HCT116 (cell line): ENCODE results near the gene SMIM35. TPM values are rescaled to one million over a fixed set of nuclear protein-coding genes. Genes with fewer than 3 reads are reported as not detected.

Experiments
- ATAC-seq: fragments of 200-7000 bp; cut with Tn5 transposase; 2 replicates; pipeline ENCODE4 v1.9.1; 2020; ENCODE audit warnings: mild to moderate bottlenecking, moderate library complexity
- BruUV-seq: library from RNA; stranded (reverse); fragments of 400-500 nt; replicated peaks from 2 replicates; lab custom pipeline; 2021; lab: Mats Ljungman, UMichigan
- CTCF ChIA-PET: fragments of 300-600 bp; sonication (Branson Sonifier 250); formaldehyde crosslinking; loops from one replicate; lab custom pipeline; 2021; ENCODE audit warnings: antibody characterized with exemption; lab: Charles Lee
- POLR2A ChIA-PET: fragments of 300-600, 350-600 bp; sonication (Branson Sonifier 250); formaldehyde crosslinking; loops from one replicate; lab custom pipeline; 2021; ENCODE audit warnings: antibody characterized with exemption; lab: Charles Lee
- RAD21 ChIA-PET, 2 experiments: fragments of 300-600 bp; sonication (Branson Sonifier 250); formaldehyde crosslinking; loops; one replicate each; lab custom pipeline; 2023; ENCODE audit warnings: low total read pairs in 2 of 2; ENCODE audit not compliant: uncharacterized antibody in 2 of 2, unreplicated experiment in 2 of 2, low non-redundant PET in 1 of 2; lab: Charles Lee
- DNase-seq: peaks from one replicate; pipeline ENCODE4 v3.0.0-alpha.2; 2010; ENCODE audit warnings: low read depth, low spot score
- H2AFZ ChIP-seq: fragments of 200-600 bp; shearing (Covaris generic), sonication (generic); 2 replicates; pipeline ENCODE4 v1.6.1; 2017; ENCODE audit warnings: low read depth, mixed run types, mixed read lengths, antibody characterized with exemption, low read length; ENCODE audit not compliant: poor library complexity, severe bottlenecking
- H3K27ac ChIP-seq: 2 replicates; pipeline ENCODE4 v1.5.1; 2012; ENCODE audit warnings: low read depth, low read length
- H3K27me3 ChIP-seq: fragments of 200-600 bp; sonication (generic); 2 replicates; pipeline ENCODE4 v1.6.1; 2016; ENCODE audit warnings: mixed run types, low read length, mixed read lengths; ENCODE audit not compliant: insufficient read depth
- H3K36me3 ChIP-seq, 2 experiments: fragments of 200-500 bp in 1 of 2; fragments of 200-600 bp in 1 of 2; sonication (Bioruptor generic) in 1 of 2; sonication (generic) in 1 of 2; 2 replicates each; pipeline versions ENCODE4 v1.5.1 to v1.6.1; 2014 to 2016; ENCODE audit warnings: low read length in 2 of 2, inconsistent platforms in 1 of 2, mixed read lengths in 1 of 2, mixed run types in 1 of 2; ENCODE audit not compliant: insufficient read depth in 2 of 2, control insufficient read depth in 1 of 2
- H3K4me1 ChIP-seq, 2 experiments: fragments of 200-600 bp in 1 of 2; sonication (generic) in 1 of 2; 2 replicates each; pipeline versions ENCODE4 v1.5.1 to v1.6.1; 2012 to 2017; ENCODE audit warnings: low read length in 2 of 2, inconsistent platforms in 1 of 2, mild to moderate bottlenecking in 1 of 2, mixed read lengths in 1 of 2, mixed run types in 1 of 2, moderate library complexity in 1 of 2; ENCODE audit not compliant: insufficient read depth in 2 of 2, control insufficient read depth in 1 of 2
- H3K4me2 ChIP-seq: fragments of 200-600 bp; sonication (generic); 2 replicates; pipeline ENCODE4 v1.6.1; 2017; ENCODE audit warnings: mixed run types, low read length, mixed read lengths
- H3K4me3 ChIP-seq, 2 experiments: fragments of 200-600 bp in 1 of 2; sonication (generic) in 1 of 2; replicated peaks in 1 of 2; 2 replicates each; pipeline ENCODE4 v1.5.1; 2011 to 2016; ENCODE audit warnings: low read length in 2 of 2, control low read depth in 1 of 2, low read depth in 1 of 2, mild to moderate bottlenecking in 1 of 2, mixed read lengths in 1 of 2, mixed run types in 1 of 2
- H3K79me2 ChIP-seq: fragments of 200-600 bp; sonication (generic); 2 replicates; pipeline ENCODE4 v1.6.1; 2017; ENCODE audit warnings: mild to moderate bottlenecking, mixed run types, low read length, moderate library complexity, mixed read lengths; ENCODE audit not compliant: insufficient read depth
- H3K9ac ChIP-seq: fragments of 200-600 bp; sonication (generic); 2 replicates; pipeline ENCODE4 v1.6.1; 2016; ENCODE audit warnings: low read length, mixed read lengths
- H3K9me2 ChIP-seq: fragments of 200-600 bp; sonication (generic), shearing (Covaris generic); 2 replicates; pipeline ENCODE4 v1.6.1; 2017; ENCODE audit warnings: mixed run types, mild to moderate bottlenecking, moderate library complexity; ENCODE audit not compliant: insufficient read depth
- H3K9me3 ChIP-seq, 2 experiments: fragments of 200-500 bp in 1 of 2; fragments of 200-600 bp in 1 of 2; sonication (Bioruptor generic) in 1 of 2; sonication (generic) in 1 of 2; 2 replicates each; pipeline ENCODE4 v1.6.1; 2014 to 2017; ENCODE audit warnings: low read length in 2 of 2, mixed read lengths in 2 of 2, inconsistent platforms in 1 of 2, low read depth in 1 of 2, mild to moderate bottlenecking in 1 of 2, mixed run types in 1 of 2, moderate library complexity in 1 of 2; ENCODE audit not compliant: control insufficient read depth in 1 of 2, insufficient read depth in 1 of 2
- H4K20me1 ChIP-seq: fragments of 200-600 bp; sonication (generic), shearing (Covaris generic); 2 replicates; pipeline ENCODE4 v1.6.1; 2017; ENCODE audit warnings: mixed run types, mild to moderate bottlenecking, moderate library complexity; ENCODE audit not compliant: insufficient read depth
- CEBPB ChIP-seq: IDR thresholded peaks from 2 replicates; pipeline ENCODE4 v1.6.1; 2012; ENCODE audit warnings: low read depth
- EZH2 ChIP-seq: fragments of 200-600 bp; sonication (generic); IDR thresholded peaks from 2 replicates; pipeline ENCODE4 v1.6.1; 2017; ENCODE audit warnings: antibody characterized with exemption, mixed run types
- FOSL1 ChIP-seq: IDR thresholded peaks from 2 replicates; pipeline ENCODE4 v1.6.1; 2012; ENCODE audit warnings: low read depth
- RAD21 ChIP-seq: IDR thresholded peaks from 2 replicates; pipeline ENCODE4 v1.6.1; 2012; ENCODE audit warnings: low read depth, mild to moderate bottlenecking
- YY1 ChIP-seq: IDR thresholded peaks from 2 replicates; pipeline ENCODE4 v1.6.1; 2011; ENCODE audit warnings: low read length, low read depth, moderate library complexity, mild to moderate bottlenecking; ENCODE audit not compliant: insufficient replicate concordance; ENCODE audit errors: extremely low read depth
- intact Hi-C: fragments of 100-400 bp; cut with micrococcal nuclease; formaldehyde crosslinking; loops from 2 replicates; pipeline ENCODE4 v1.10.0; 2022
- total RNA-seq: library from RNA; stranded (reverse); gene quantifications from one replicate; pipeline ENCODE4 v1.2.1, GENCODE V29; 2021; ENCODE audit not compliant: unreplicated experiment

SMIM35 gene
- total RNA-seq, 1 experiment from 2014 or later, result not detected

GRCh38 chr11:118054712-118055640 lies 31.8 kb downstream of the SMIM35 start:
- Histone ChIP-seq H4K20me1 (no peaks in the 10 kb centered on the region), H3K4me3 (no peak overlapping the region), H3K36me3 (no peaks in the 10 kb centered on the region), H3K4me2 (no peak overlapping the region), H3K9me2 (no peaks in the 10 kb centered on the region), H3K4me1 (peaks cover 0 to 6% of the 10 kb centered on the region in 2 experiments; a peak in 2 of 4 replicates), H2AFZ (no peak overlapping the region), H3K27me3 (no peaks in the 10 kb centered on the region), H3K9ac (no peak overlapping the region), H3K27ac (no peak overlapping the region), H3K9me3 (no peaks in the 10 kb centered on the region), H3K79me2 (no peaks in the 10 kb centered on the region)
- CTCF ChIA-PET, result interaction anchor here (0.8 to 4.2 kb wide), 4 partner anchors 108 to 247 kb away, joined by 3 to 61 read pairs (median 30); no protein-coding TSS in a partner anchor
- RAD21 ChIA-PET, result interaction anchor here in 1 of 2 experiments (1.6 kb wide), 1 partner anchor 236 kb away, joined by 4 read pairs; no protein-coding TSS in a partner anchor
- no peak for DNase-seq
- ATAC-seq, result no peak
- POLR2A ChIA-PET, result interaction anchor here (1.0 kb wide), 1 partner anchor 238 kb away, joined by 3 read pairs; no protein-coding TSS in a partner anchor
- intact Hi-C loops, result no loop called here
- BruUV-seq, result no TSS peak
- TF ChIP-seq RAD21 (no peak), YY1 (no peak), EZH2 (no peak)

GRCh38 chr11:118052581-118053206 lies 34.1 kb downstream of the SMIM35 start:
- BruUV-seq, result no TSS peak
- DNase-seq (no peak), ATAC-seq (no peak)
- Histone ChIP-seq H3K79me2 (no peaks in the 10 kb centered on the region), H4K20me1 (no peaks in the 10 kb centered on the region), H3K9ac (no peak overlapping the region), H2AFZ (no peak overlapping the region), H3K9me3 (no peaks in the 10 kb centered on the region), H3K4me2 (no peak overlapping the region), H3K9me2 (no peaks in the 10 kb centered on the region), H3K27me3 (no peaks in the 10 kb centered on the region; the same call in 1 of the 2 replicates), H3K27ac (no peak overlapping the region), H3K4me3 (no peak overlapping the region), H3K36me3 (no peaks in the 10 kb centered on the region), H3K4me1 (peaks cover 0 to 6% of the 10 kb centered on the region in 2 experiments; a peak in 2 of 4 replicates)
- intact Hi-C loops, result loop anchor here (1.0 kb wide), 5 partner anchors 105 to 245 kb away; no protein-coding TSS in a partner anchor
- ChIA-PET CTCF (interaction anchor here (0.9 to 4.2 kb wide), 14 partner anchors 20 to 626 kb away, joined by 3 to 61 read pairs (median 7); partner anchors contain the start of gene FXYD2), RAD21 (interaction anchor here (0.8 to 1.8 kb wide), 9 partner anchors 106 to 245 kb away, joined by 3 to 13 read pairs (median 5); no protein-coding TSS in a partner anchor), POLR2A (interaction anchor here (0.9 to 1.0 kb wide), 2 partner anchors 229 to 234 kb away, joined by 3 read pairs; no protein-coding TSS in a partner anchor)
- no peak for TF ChIP-seq FOSL1
- no peak for TF ChIP-seq CEBPB
